ENCODE measurements around the gene SAMD11. TPM values are rescaled to one million over a fixed set of nuclear protein-coding genes. Genes with fewer than 3 reads are reported as not detected.
"Not testable (repeated sequence)": the region's sequence is repeated elsewhere in the genome, so short reads cannot be mapped to it uniquely, and the experiment has no call there.

Gene SAMD11
- total and polyA plus RNA-seq, 10 donors, result 7.5 to 37.0 (median 18.9) TPM

DNA sequence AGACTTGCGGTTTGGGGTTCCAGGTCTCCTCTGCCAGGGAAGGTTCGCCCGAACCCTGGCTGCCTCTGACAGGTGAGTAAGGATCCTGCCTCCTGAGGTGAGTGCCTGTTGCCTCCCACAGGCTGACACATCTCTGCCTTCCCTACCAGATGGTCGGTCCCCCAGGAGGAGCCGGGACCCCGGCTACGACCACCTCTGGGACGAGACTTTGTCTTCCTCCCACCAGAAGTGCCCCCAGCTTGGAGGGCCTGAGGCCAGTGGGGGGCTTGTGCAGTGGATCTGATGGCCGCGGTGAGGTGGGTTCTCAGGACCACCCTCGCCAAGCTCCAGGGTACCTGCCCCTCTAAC, 50.5 kb downstream of the SAMD11 start:
- H3K4me3 ChIP-seq, result no peak overlapping the region
- WGBS, 5 donors, result 74 to 96% (median 88%) methylated on average over 3 to 11 of the region's 11 CpGs
- peaks cover 5 to 14% (median 9%) of the 10 kb centered on the region in 6 donors for H3K4me1 ChIP-seq
- DNase-seq, result no peak
- H3K27ac ChIP-seq, result no peak overlapping the region
- no peaks in the 10 kb centered on the region for H3K36me3 ChIP-seq
- H3K9me3 ChIP-seq, result no peaks in the 10 kb centered on the region
- intact Hi-C loops (cut with DNase I; ENCODE audit: low total_unique reads), result no loop called here
- TF ChIP-seq POLR2AphosphoS5 (IDR thresholded peaks at IDR 0.05) (no peak), POLR2A (IDR thresholded peaks at IDR 0.05) (no peak)
- TF ChIP-seq, protein P1, sequence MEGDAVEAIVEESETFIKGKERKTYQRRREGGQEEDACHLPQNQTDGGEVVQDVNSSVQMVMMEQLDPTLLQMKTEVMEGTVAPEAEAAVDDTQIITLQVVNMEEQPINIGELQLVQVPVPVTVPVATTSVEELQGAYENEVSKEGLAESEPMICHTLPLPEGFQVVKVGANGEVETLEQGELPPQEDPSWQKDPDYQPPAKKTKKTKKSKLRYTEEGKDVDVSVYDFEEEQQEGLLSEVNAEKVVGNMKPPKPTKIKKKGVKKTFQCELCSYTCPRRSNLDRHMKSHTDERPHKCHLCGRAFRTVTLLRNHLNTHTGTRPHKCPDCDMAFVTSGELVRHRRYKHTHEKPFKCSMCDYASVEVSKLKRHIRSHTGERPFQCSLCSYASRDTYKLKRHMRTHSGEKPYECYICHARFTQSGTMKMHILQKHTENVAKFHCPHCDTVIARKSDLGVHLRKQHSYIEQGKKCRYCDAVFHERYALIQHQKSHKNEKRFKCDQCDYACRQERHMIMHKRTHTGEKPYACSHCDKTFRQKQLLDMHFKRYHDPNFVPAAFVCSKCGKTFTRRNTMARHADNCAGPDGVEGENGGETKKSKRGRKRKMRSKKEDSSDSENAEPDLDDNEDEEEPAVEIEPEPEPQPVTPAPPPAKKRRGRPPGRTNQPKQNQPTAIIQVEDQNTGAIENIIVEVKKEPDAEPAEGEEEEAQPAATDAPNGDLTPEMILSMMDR (IDR thresholded peaks at IDR 0.05 in 8 of 11, conservative IDR thresholded peaks at IDR 0.05 in 3 of 11), result no peak
- H3K27me3 ChIP-seq (replicated peaks in 1 of 7), result peaks cover 10 to 85% (median 63%) of the 10 kb centered on the region in 7 donors

DNA sequence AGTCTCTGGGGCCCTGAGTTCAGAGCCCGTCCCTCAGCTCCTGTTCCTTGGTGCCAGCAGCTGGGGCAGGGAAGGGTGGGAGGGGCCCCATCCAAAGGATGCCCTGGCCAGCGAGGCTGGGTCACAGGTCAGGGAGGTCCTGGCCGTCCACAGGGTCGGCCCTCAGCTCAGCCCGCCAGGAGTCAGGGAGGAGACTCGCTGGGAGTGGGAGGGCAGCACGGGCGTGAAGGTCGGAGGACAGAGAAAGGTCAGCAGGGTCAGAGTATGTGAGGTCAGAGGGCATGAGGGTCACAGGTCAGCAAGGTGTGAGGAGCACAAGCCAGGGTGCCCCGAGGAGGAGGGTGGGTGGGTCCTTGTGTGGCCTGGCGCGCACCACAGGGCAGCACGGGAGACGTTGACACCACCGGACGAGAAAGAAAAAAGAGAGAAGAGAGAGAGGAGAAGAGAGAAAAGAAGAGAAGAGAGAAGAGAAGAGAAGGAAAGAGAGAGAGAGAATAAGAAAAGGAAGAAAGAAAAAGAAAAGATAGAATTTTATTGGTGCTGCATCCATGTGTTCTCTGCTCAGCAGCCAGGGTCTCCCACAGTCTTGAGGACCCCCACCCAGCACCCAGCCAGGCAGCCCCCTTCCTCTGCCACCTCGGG, 51.1 kb downstream of the SAMD11 start:
- Histone ChIP-seq H3K4me3 (no peak overlapping the region), H3K9me3 (no peaks in the 10 kb centered on the region), H3K36me3 (no peaks in the 10 kb centered on the region), H3K4me1 (peaks cover 5 to 14% (median 9%) of the 10 kb centered on the region in 6 donors), H3K27ac (no peak overlapping the region), H3K27me3 (replicated peaks in 1 of 7) (peaks cover 10 to 82% (median 63%) of the 10 kb centered on the region in 7 donors)
- intact Hi-C loops (cut with DNase I; ENCODE audit: low total_unique reads), result no loop called here
- TF ChIP-seq POLR2AphosphoS5 (IDR thresholded peaks at IDR 0.05) (no peak), POLR2A (IDR thresholded peaks at IDR 0.05) (no peak)
- TF ChIP-seq, protein P1 (IDR thresholded peaks at IDR 0.05 in 8 of 11, conservative IDR thresholded peaks at IDR 0.05 in 3 of 11), result no peak
- WGBS, 5 donors, result 67 to 80% (median 78%) methylated on average over 17 of the region's 17 CpGs
- no peak for DNase-seq

DNA sequence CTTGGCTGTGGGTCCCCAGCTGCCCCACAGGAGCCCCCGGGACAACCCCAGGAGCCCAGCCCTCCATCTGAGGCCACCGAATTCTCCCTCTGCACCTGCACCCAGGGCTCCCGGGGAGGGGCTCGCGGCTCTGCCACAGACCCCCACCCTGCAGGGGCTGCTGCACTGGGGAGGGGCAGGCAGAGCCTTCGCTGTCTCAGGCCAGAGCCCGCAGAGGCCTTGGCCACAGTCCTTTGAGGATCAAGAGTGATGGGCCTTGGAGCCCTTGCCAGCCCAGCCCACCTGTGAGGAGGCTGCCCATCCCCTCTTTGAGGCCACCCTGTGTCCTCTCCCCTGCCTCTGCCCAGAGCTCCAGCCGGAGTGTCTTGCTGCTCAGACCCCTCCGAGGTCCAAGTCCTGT, 51.6 kb downstream of the SAMD11 start:
- no peak for DNase-seq
- Histone ChIP-seq H3K4me1 (peaks cover 5 to 14% (median 9%) of the 10 kb centered on the region in 6 donors), H3K4me3 (no peak overlapping the region), H3K27me3 (replicated peaks in 1 of 7) (peaks cover 10 to 81% (median 60%) of the 10 kb centered on the region in 7 donors), H3K36me3 (no peaks in the 10 kb centered on the region), H3K9me3 (no peaks in the 10 kb centered on the region), H3K27ac (no peak overlapping the region)
- intact Hi-C loops (cut with DNase I; ENCODE audit: low total_unique reads), result no loop called here
- 58 to 76% (median 70%) methylated on average over 9 of the region's 9 CpGs for WGBS, 5 donors
- no peak for TF ChIP-seq POLR2A (IDR thresholded peaks at IDR 0.05)
- no peak for TF ChIP-seq POLR2AphosphoS5 (IDR thresholded peaks at IDR 0.05)
- TF ChIP-seq, protein P1 (IDR thresholded peaks at IDR 0.05 in 8 of 11, conservative IDR thresholded peaks at IDR 0.05 in 3 of 11), result no peak

DNA sequence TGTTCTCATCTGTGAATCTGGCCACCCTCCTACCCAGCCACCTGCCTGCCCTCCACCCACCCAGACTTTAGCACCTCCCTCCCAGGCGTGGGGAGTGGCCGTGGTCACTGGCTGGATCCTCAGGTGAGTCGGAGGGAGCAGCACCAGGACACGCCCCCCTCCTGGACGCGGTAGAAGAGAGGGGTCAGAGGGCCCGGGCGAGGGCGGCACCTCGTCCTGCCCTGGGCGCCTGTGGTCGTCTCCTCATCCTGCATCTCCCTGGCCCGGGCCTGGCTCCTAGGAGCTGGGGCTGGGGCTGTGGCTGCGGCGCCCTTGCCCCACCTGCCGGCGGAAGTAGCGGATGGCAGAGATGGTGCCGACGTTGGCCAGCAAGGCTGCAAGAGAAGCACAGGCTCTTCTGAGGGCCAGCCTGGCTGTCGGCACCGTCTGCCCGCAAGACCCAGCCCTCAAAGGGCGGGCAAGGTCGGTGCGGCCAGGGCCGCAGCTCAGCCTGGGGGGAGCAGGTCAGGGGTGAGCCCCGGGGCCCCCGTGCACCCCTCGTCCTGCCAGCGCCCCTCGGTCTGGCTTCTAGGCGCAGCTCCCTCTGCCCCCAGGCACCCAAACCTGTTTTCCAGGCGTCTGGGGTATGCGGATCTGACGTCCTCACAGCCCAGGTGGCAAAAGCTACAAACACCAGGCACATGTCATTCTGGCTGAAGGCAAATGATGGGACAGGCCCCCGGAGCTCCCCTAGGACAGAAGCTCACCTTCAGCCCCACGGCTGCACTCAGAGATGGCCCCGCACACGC, 52.4 kb downstream of the SAMD11 start:
- Histone ChIP-seq H3K27me3 (replicated peaks in 1 of 7) (peaks cover 10 to 81% (median 53%) of the 10 kb centered on the region in 7 donors), H3K4me3 (peak overlapping the region in 6 of 8 donors; percentile 10 to 59 (median 20)), H3K27ac (peak overlapping the region in 1 of 8 donors; percentile 23), H3K36me3 (no peaks in the 10 kb centered on the region), H3K4me1 (peaks cover 5 to 14% (median 9%) of the 10 kb centered on the region in 6 donors), H3K9me3 (no peaks in the 10 kb centered on the region)
- peak; percentile 88 for DNase-seq
- WGBS, 5 donors, result 3 to 10% (median 5%) methylated on average over 8 to 40 of the region's 40 CpGs
- TF ChIP-seq POLR2AphosphoS5 (IDR thresholded peaks at IDR 0.05) (peak in 1 of 3 donors; percentile 70), POLR2A (IDR thresholded peaks at IDR 0.05) (no peak)
- TF ChIP-seq, protein P1 (IDR thresholded peaks at IDR 0.05 in 8 of 11, conservative IDR thresholded peaks at IDR 0.05 in 3 of 11), result peak in 9 of 11 experiments; percentile 44 to 84 (median 56)
- intact Hi-C loops (cut with DNase I; ENCODE audit: low total_unique reads), result no loop called here

DNA sequence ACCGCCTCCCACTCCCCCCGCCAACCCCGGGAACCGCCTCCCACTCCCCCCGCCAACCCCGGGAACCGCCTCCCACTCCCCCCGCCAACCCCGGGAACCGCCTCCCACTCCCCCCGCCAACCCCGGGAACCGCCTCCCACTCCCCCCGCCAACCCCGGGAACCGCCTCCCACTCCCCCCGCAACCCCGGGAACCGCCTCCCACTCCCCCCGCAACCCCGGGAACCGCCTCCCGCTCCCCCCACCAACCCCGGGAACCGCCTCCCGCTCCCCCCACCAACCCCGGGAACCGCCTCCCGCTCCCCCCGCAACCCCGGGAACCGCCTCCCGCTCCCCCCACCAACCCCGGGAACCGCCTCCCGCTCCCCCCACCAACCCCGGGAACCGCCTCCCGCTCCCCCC, 53.1 kb downstream of the SAMD11 start:
- H3K36me3 ChIP-seq; intact Hi-C loops (cut with DNase I; ENCODE audit: low total_unique reads); H3K9me3 ChIP-seq; DNase-seq; H3K27ac ChIP-seq; H3K4me3 ChIP-seq: not testable (repeated sequence)
- peaks cover 5 to 14% (median 9%) of the 10 kb centered on the region in 6 donors for H3K4me1 ChIP-seq
- WGBS, 5 donors, result 57 to 66% (median 64%) methylated on average over 13 to 16 of the region's 39 CpGs; no CpG with 5 or more reads in 2 of the 5 donors
- H3K27me3 ChIP-seq (replicated peaks in 1 of 7), result peaks cover 6 to 81% (median 46%) of the 10 kb centered on the region in 7 donors

Data from spleen (tissue), 11 donors.